Osteocyte (in vitro differentiated cells): ENCODE data around the gene DNAJC18. TPM values are rescaled to one million over a fixed set of nuclear protein-coding genes. Genes with fewer than 3 reads are reported as not detected.

ENCODE experiments used
- DNase-seq: peaks from one replicate; pipeline ENCODE4 v3.0.0; 2021; ENCODE audit warnings: mixed read lengths; ENCODE audit not compliant: unreplicated experiment; ENCODE audit errors: extremely low spot score
- H3K27ac Mint-ChIP-seq: one replicate; pipeline ENCODE4 v1.8.0; 2021; ENCODE audit warnings: mild to moderate bottlenecking, mixed read lengths; ENCODE audit not compliant: unreplicated experiment
- H3K27me3 Mint-ChIP-seq: one replicate; pipeline ENCODE4 v1.8.0; 2021; ENCODE audit warnings: mixed read lengths; ENCODE audit not compliant: unreplicated experiment
- H3K36me3 Mint-ChIP-seq: one replicate; pipeline ENCODE4 v1.8.0; 2021; ENCODE audit warnings: mixed read lengths; ENCODE audit not compliant: unreplicated experiment
- H3K4me1 Mint-ChIP-seq: one replicate; pipeline ENCODE4 v1.8.0; 2021; ENCODE audit warnings: mixed read lengths; ENCODE audit not compliant: unreplicated experiment
- H3K4me3 Mint-ChIP-seq: one replicate; pipeline ENCODE4 v1.8.0; 2021; ENCODE audit warnings: mild to moderate bottlenecking, moderate library complexity, mixed read lengths; ENCODE audit not compliant: unreplicated experiment
- H3K9me3 Mint-ChIP-seq: one replicate; pipeline ENCODE4 v1.8.0; 2021; ENCODE audit warnings: mixed read lengths; ENCODE audit not compliant: unreplicated experiment
- CTCF ChIP-seq: fragments of 200-600 bp; sonication (generic); IDR thresholded peaks from 2 replicates; pipeline ENCODE4 v1.5.0; 2021; ENCODE audit warnings: antibody characterized with exemption, mild to moderate bottlenecking, moderate library complexity
- total RNA-seq: library from RNA; stranded (reverse); gene quantifications from 2 replicates; pipeline ENCODE4 v1.2.1, GENCODE V29; 2021

The DNAJC18 gene
- total RNA-seq, 1 donor from 2014 or later: 32.7 TPM

- Mint-ChIP-seq H3K27ac (no peak overlapping the region), H3K9me3 (no peaks in the 10 kb centered on the region), H3K36me3 (peaks cover 3% of the 10 kb centered on the region), H3K4me1 (peaks cover 6% of the 10 kb centered on the region), H3K27me3 (no peaks in the 10 kb centered on the region), H3K4me3 (no peak overlapping the region)
- DNase-seq: no peak
- TF ChIP-seq CTCF: no peak
These were observed 61.1 kb downstream of the DNAJC18 start for GRCh38 chr5:139378101-139378825.

DNA sequence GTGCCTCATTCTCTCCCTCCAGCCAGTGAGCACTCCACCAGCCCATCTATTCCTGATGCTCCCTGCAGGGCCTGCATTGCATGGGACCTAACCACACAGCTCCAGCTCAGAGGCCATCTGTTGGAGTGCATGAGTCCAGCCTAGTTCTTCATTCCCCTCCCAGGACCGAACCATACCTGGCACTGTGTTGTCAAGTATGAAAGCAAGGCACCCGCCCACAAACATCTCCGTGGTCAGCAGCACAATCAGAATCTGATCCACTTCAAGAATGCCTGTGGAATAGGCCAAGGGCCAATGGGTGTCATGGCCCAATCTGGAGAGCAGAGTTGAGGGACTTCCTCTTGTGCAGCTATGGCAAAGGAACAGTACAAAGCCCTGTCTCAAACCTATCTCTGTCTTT is 62.1 kb downstream of the DNAJC18 start:
- H3K27ac Mint-ChIP-seq: no peak overlapping the region

DNA sequence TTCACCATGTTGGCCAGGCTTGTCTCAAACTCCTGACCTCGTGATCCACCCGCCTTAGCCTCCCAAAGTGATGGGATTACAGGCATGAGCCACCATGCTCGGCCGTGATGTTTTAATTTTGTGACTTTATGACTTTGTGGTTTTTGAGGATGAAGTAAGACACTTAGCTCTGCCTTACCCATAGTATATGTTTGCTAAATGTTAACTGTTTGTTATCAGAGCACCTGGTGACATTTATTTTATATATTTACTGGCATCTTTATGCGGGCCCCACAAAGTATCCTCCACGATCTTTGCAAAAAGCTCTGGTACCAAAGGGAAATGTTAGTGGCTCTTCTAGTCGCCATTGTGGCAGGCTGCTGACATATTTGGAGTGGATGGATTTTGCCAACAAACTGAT is 63.0 kb downstream of the DNAJC18 start:
- Mint-ChIP-seq H3K4me3 (no peak overlapping the region), H3K9me3 (no peaks in the 10 kb centered on the region), H3K4me1 (peaks cover 8% of the 10 kb centered on the region), H3K27ac (no peak overlapping the region), H3K36me3 (peaks cover 14% of the 10 kb centered on the region), H3K27me3 (no peaks in the 10 kb centered on the region)
- no peak for TF ChIP-seq CTCF
- no peak for DNase-seq

More for the DNA sequence above, 62.1 kb downstream of the DNAJC18 start:
- H3K36me3 Mint-ChIP-seq: peaks cover 7% of the 10 kb centered on the region
- no peaks in the 10 kb centered on the region for H3K27me3 Mint-ChIP-seq
- no peak for DNase-seq
- H3K4me1 Mint-ChIP-seq: peaks cover 8% of the 10 kb centered on the region
- no peak for TF ChIP-seq CTCF
- no peaks in the 10 kb centered on the region for H3K9me3 Mint-ChIP-seq
- no peak overlapping the region for H3K4me3 Mint-ChIP-seq

DNA sequence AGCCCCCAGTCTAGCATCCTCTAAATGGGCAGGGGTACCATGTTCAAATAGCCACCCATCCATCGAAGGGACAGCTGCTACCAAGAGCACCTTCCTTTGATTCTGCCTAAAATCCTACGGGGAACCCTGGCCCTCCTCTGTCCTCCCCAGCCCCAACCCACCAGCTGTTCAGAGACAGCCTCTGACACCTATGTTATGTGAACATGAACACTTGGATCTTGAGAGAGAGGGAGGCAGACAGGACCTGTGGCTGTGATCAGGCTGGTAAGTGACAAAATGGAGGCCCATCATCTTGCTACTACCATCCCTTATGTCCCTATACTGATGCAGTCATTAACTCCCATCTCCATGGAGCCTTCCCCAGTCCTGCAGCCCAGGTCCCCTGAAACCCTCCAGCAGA is 64.4 kb downstream of the DNAJC18 start:
- DNase-seq: no peak
- Mint-ChIP-seq H3K9me3 (no peaks in the 10 kb centered on the region), H3K27ac (no peak overlapping the region), H3K36me3 (peaks cover 16% of the 10 kb centered on the region), H3K4me3 (no peak overlapping the region), H3K27me3 (no peaks in the 10 kb centered on the region), H3K4me1 (peaks cover 10% of the 10 kb centered on the region)
- no peak for TF ChIP-seq CTCF

GRCh38 chr5:139371482-139372435 is 67.6 kb downstream of the DNAJC18 start:
- no peak for TF ChIP-seq CTCF
- H3K27ac Mint-ChIP-seq: no peak overlapping the region
- no peak for DNase-seq

More at GRCh38 chr5:139371482-139372435, 67.6 kb downstream of the DNAJC18 start:
- H3K27me3 Mint-ChIP-seq: no peaks in the 10 kb centered on the region
- peaks cover 26% of the 10 kb centered on the region for H3K4me1 Mint-ChIP-seq
- no peak overlapping the region for H3K4me3 Mint-ChIP-seq
- H3K9me3 Mint-ChIP-seq: no peaks in the 10 kb centered on the region
- peaks cover 21% of the 10 kb centered on the region for H3K36me3 Mint-ChIP-seq
